Osteocyte (in vitro differentiated cells): ENCODE results near the gene CYTH1. TPM values are rescaled to one million over a fixed set of nuclear protein-coding genes. Genes with fewer than 3 reads are reported as not detected.

ENCODE experiments used
- DNase-seq: peaks from one replicate; pipeline ENCODE4 v3.0.0; 2021; ENCODE audit warnings: mixed read lengths; ENCODE audit not compliant: unreplicated experiment; ENCODE audit errors: extremely low spot score
- H3K27ac Mint-ChIP-seq: one replicate; pipeline ENCODE4 v1.8.0; 2021; ENCODE audit warnings: mild to moderate bottlenecking, mixed read lengths; ENCODE audit not compliant: unreplicated experiment
- H3K27me3 Mint-ChIP-seq: one replicate; pipeline ENCODE4 v1.8.0; 2021; ENCODE audit warnings: mixed read lengths; ENCODE audit not compliant: unreplicated experiment
- H3K36me3 Mint-ChIP-seq: one replicate; pipeline ENCODE4 v1.8.0; 2021; ENCODE audit warnings: mixed read lengths; ENCODE audit not compliant: unreplicated experiment
- H3K4me1 Mint-ChIP-seq: one replicate; pipeline ENCODE4 v1.8.0; 2021; ENCODE audit warnings: mixed read lengths; ENCODE audit not compliant: unreplicated experiment
- H3K4me3 Mint-ChIP-seq: one replicate; pipeline ENCODE4 v1.8.0; 2021; ENCODE audit warnings: mild to moderate bottlenecking, moderate library complexity, mixed read lengths; ENCODE audit not compliant: unreplicated experiment
- H3K9me3 Mint-ChIP-seq: one replicate; pipeline ENCODE4 v1.8.0; 2021; ENCODE audit warnings: mixed read lengths; ENCODE audit not compliant: unreplicated experiment
- CTCF ChIP-seq: fragments of 200-600 bp; sonication (generic); IDR thresholded peaks from 2 replicates; pipeline ENCODE4 v1.5.0; 2021; ENCODE audit warnings: antibody characterized with exemption, mild to moderate bottlenecking, moderate library complexity
- total RNA-seq: library from RNA; stranded (reverse); gene quantifications from 2 replicates; pipeline ENCODE4 v1.2.1, GENCODE V29; 2021

The CYTH1 gene
- total RNA-seq, 1 donor from 2014 or later: 113 TPM

- peaks cover 12% of the 10 kb centered on the region for H3K4me1 Mint-ChIP-seq
- H3K27ac Mint-ChIP-seq: no peak overlapping the region
- no peaks in the 10 kb centered on the region for H3K9me3 Mint-ChIP-seq
- TF ChIP-seq CTCF: no peak
- H3K4me3 Mint-ChIP-seq: no peak overlapping the region
- no peak for DNase-seq
- H3K36me3 Mint-ChIP-seq: peaks cover 69% of the 10 kb centered on the region
- H3K27me3 Mint-ChIP-seq: no peaks in the 10 kb centered on the region
Observed at GRCh38 chr17:78796517-78796900, 14.4 kb upstream of the CYTH1 start.

- TF ChIP-seq CTCF: no peak
- Mint-ChIP-seq H3K4me3 (no peak overlapping the region), H3K9me3 (no peaks in the 10 kb centered on the region), H3K36me3 (peaks cover 67% of the 10 kb centered on the region), H3K27me3 (no peaks in the 10 kb centered on the region), H3K27ac (no peak overlapping the region), H3K4me1 (peaks cover 17% of the 10 kb centered on the region)
- DNase-seq: no peak
Observed at GRCh38 chr17:78795861-78796516, 13.9 kb upstream of the CYTH1 start.

DNA sequence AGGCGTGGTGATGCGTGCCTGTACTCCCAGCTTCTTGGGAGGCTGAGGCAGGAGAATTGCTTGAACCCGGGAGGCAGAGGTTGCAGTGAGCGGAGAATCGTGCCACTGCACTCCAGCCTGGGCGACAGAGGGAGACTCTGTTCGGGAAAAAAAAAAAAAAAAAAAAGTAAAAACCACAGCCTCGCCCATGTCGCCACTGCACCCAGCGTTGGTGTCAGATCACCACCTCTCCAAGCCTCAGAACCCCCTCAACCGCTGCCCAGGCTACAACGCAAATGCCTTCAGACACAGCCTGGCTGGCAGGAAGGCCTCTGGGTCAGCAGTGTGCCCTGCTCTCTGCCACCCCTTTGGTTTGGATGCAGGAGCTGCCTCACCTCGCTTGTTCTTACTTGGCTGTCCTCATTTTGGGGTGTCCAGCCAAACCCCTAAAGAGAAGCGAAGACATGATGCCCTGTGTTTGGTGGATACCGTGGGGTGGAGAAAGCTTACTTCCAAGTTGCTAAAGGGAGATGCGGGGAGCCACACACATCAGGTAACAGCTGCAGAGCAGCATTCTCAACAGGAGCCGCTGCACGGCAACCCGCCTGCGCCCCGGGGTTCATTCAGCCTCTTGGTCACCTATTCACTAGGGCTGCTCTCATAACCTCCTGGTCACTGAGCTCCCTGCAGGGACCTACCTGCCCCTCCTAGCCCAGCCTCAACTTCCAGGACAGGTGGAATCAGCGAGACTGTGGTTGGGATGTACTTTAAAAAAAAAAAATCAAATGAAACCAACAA, 13.0 kb upstream of the CYTH1 start:
- no peak overlapping the region for H3K4me3 Mint-ChIP-seq
- no peak overlapping the region for H3K27ac Mint-ChIP-seq
- no peaks in the 10 kb centered on the region for H3K27me3 Mint-ChIP-seq
- H3K9me3 Mint-ChIP-seq: no peaks in the 10 kb centered on the region
- H3K36me3 Mint-ChIP-seq: peaks cover 62% of the 10 kb centered on the region
- TF ChIP-seq CTCF: no peak
- DNase-seq: no peak
- H3K4me1 Mint-ChIP-seq: peaks cover 22% of the 10 kb centered on the region

GRCh38 chr17:78794399-78794798, 12.3 kb upstream of the CYTH1 start:
- no peak overlapping the region for H3K4me3 Mint-ChIP-seq
- no peak for TF ChIP-seq CTCF
- no peaks in the 10 kb centered on the region for H3K9me3 Mint-ChIP-seq
- DNase-seq: no peak
- H3K4me1 Mint-ChIP-seq: peaks cover 29% of the 10 kb centered on the region
- no peak overlapping the region for H3K27ac Mint-ChIP-seq
- H3K27me3 Mint-ChIP-seq: no peaks in the 10 kb centered on the region
- H3K36me3 Mint-ChIP-seq: peaks cover 59% of the 10 kb centered on the region

GRCh38 chr17:78793968-78794367, 11.9 kb upstream of the CYTH1 start:
- Mint-ChIP-seq H3K4me1 (peaks cover 31% of the 10 kb centered on the region), H3K27ac (no peak overlapping the region), H3K4me3 (no peak overlapping the region), H3K9me3 (no peaks in the 10 kb centered on the region), H3K27me3 (no peaks in the 10 kb centered on the region), H3K36me3 (peaks cover 56% of the 10 kb centered on the region)
- no peak for TF ChIP-seq CTCF
- no peak for DNase-seq
